KMS-11 (cell line): Measurements from ENCODE around the gene NOS1AP.

ENCODE experiments used
- H2AFZ ChIP-seq: fragments of 200-600 bp; sonication (generic); 2 replicates; pipeline ENCODE4 v1.6.1; 2016; ENCODE audit warnings: antibody characterized with exemption, mixed run types, low read depth
- H3K27ac ChIP-seq: fragments of 200-600 bp; sonication (generic); 2 replicates; pipeline ENCODE4 v1.6.1; 2016; ENCODE audit warnings: mild to moderate bottlenecking, mixed run types
- H3K27me3 ChIP-seq: fragments of 200-600 bp; sonication (generic); 2 replicates; pipeline ENCODE4 v1.6.1; 2017; ENCODE audit warnings: mild to moderate bottlenecking, low read depth, mixed run types, moderate library complexity; ENCODE audit not compliant: insufficient read depth
- H3K36me3 ChIP-seq: fragments of 200-600 bp; sonication (generic); 2 replicates; pipeline ENCODE4 v1.6.1; 2017; ENCODE audit warnings: mild to moderate bottlenecking, mixed run types; ENCODE audit not compliant: insufficient read depth
- H3K4me1 ChIP-seq: fragments of 200-600 bp; sonication (generic); 2 replicates; pipeline ENCODE4 v1.6.1; 2016; ENCODE audit warnings: mild to moderate bottlenecking, low read depth, mixed run types; ENCODE audit not compliant: poor library complexity, severe bottlenecking
- H3K4me2 ChIP-seq: fragments of 200-600 bp; sonication (generic); 2 replicates; pipeline ENCODE4 v1.7.0; 2016; ENCODE audit warnings: mild to moderate bottlenecking, mixed run types
- H3K4me3 ChIP-seq: fragments of 200-600 bp; sonication (generic); IDR thresholded peaks from 2 replicates; pipeline ENCODE4 v1.6.1; 2017; ENCODE audit warnings: low read depth, low read length, mixed read lengths; ENCODE audit not compliant: insufficient read depth
- H3K79me2 ChIP-seq: fragments of 200-600 bp; sonication (generic); 2 replicates; pipeline ENCODE4 v1.6.1; 2016; ENCODE audit warnings: low read depth, mixed run types; ENCODE audit not compliant: insufficient read depth
- H3K9ac ChIP-seq: fragments of 200-600 bp; sonication (generic); 2 replicates; pipeline ENCODE4 v1.6.1; 2016; ENCODE audit warnings: mild to moderate bottlenecking, mixed run types
- H4K20me1 ChIP-seq: fragments of 200-600 bp; sonication (generic); 2 replicates; pipeline ENCODE4 v1.6.1; 2016; ENCODE audit warnings: mild to moderate bottlenecking, mixed run types; ENCODE audit not compliant: insufficient read depth
- TF ChIP-seq, protein P1 (sequence below): fragments of 200-600 bp; sonication (generic); conservative IDR thresholded peaks from 2 replicates; pipeline ENCODE4 v1.6.1; 2017; ENCODE audit warnings: low read depth, mild to moderate bottlenecking, antibody characterized with exemption, low read length, moderate library complexity, mixed read lengths

Gene NOS1AP

DNA sequence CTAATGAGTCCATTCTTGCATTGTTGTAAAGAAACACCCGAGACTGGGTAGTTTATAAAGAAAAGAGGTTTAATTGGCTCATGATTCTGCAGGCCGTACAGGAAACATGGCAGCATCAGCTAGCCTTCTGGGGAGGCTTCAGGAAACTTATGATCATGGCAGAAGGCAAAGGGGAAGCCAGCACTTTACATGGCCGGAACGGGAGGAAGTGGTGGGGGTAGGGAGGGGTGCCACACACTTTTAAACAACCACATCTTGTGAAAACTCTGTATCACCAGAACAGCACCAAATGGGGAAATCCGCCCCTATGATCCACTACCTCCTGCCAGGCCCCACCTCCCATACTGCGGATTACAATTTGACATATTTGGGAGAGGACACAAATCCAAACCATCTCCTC is 43.9 kb downstream of the NOS1AP start:
- Histone ChIP-seq H2AFZ (no peak overlapping the region), H3K36me3 (no peaks in the 10 kb centered on the region), H3K79me2 (no peaks in the 10 kb centered on the region), H4K20me1 (no peaks in the 10 kb centered on the region), H3K4me1 (peaks cover 28% of the 10 kb centered on the region), H3K27me3 (no peaks in the 10 kb centered on the region), H3K4me2 (no peak overlapping the region), H3K4me3 (no peak overlapping the region), H3K9ac (no peak overlapping the region), H3K27ac (no peak overlapping the region)
- TF ChIP-seq, protein P1, sequence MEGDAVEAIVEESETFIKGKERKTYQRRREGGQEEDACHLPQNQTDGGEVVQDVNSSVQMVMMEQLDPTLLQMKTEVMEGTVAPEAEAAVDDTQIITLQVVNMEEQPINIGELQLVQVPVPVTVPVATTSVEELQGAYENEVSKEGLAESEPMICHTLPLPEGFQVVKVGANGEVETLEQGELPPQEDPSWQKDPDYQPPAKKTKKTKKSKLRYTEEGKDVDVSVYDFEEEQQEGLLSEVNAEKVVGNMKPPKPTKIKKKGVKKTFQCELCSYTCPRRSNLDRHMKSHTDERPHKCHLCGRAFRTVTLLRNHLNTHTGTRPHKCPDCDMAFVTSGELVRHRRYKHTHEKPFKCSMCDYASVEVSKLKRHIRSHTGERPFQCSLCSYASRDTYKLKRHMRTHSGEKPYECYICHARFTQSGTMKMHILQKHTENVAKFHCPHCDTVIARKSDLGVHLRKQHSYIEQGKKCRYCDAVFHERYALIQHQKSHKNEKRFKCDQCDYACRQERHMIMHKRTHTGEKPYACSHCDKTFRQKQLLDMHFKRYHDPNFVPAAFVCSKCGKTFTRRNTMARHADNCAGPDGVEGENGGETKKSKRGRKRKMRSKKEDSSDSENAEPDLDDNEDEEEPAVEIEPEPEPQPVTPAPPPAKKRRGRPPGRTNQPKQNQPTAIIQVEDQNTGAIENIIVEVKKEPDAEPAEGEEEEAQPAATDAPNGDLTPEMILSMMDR, result no peak

- TF ChIP-seq, protein P1, result no peak
- Histone ChIP-seq H3K4me2 (no peak overlapping the region), H3K27me3 (no peaks in the 10 kb centered on the region), H3K4me3 (no peak overlapping the region), H4K20me1 (no peaks in the 10 kb centered on the region), H2AFZ (no peak overlapping the region), H3K36me3 (no peaks in the 10 kb centered on the region), H3K27ac (no peak overlapping the region), H3K79me2 (no peaks in the 10 kb centered on the region), H3K9ac (no peak overlapping the region), H3K4me1 (no peaks in the 10 kb centered on the region)
These were observed 47.7 kb downstream of the NOS1AP start for GRCh38 chr1:162117039-162117774.

- Histone ChIP-seq H3K9ac (no peak overlapping the region), H3K27me3 (no peaks in the 10 kb centered on the region), H4K20me1 (no peaks in the 10 kb centered on the region), H3K4me3 (no peak overlapping the region), H3K36me3 (no peaks in the 10 kb centered on the region), H3K79me2 (no peaks in the 10 kb centered on the region), H3K4me1 (no peaks in the 10 kb centered on the region), H3K4me2 (no peak overlapping the region), H2AFZ (no peak overlapping the region), H3K27ac (no peak overlapping the region)
- TF ChIP-seq, protein P1, result no peak
These were observed 48.6 kb downstream of the NOS1AP start for GRCh38 chr1:162118063-162118462.

DNA sequence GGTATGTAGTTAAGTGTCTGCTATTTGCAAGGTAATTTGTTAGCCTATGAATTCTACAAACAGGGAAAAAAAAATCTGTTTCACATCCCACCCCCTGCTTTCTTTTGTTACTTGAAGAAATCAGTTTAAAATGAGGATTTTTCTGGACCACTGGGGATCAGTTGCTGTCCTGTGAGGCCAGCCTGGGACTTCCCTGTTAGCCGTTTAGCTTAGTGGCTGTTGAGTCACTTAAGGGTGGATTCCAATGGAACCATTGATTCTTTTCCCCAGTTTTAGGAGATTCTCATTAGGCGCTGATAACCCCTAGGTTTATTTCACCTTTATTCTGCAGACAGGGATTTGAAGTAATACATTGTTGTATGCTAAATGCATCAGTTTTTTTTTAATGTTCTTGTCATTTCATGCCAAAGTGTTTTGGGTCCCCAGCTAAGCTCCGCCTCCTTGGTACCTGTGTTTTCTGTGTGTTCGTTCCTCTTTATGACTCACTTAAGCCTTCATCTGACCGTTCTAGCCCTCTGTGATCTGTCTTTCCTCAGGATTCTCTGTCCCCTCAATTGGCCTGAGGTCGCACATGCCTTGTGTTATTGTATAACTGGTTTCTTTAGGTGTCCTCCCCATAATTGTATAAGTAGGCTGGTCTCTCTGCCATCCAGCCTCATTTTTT is 59.3 kb downstream of the NOS1AP start:
- TF ChIP-seq, protein P1, result no peak
- H3K9ac ChIP-seq, result no peak overlapping the region
- H3K27ac ChIP-seq, result no peak overlapping the region
- H3K36me3 ChIP-seq, result no peaks in the 10 kb centered on the region
- no peaks in the 10 kb centered on the region for H3K4me1 ChIP-seq
- H3K27me3 ChIP-seq, result no peaks in the 10 kb centered on the region
- no peaks in the 10 kb centered on the region for H4K20me1 ChIP-seq
- H3K79me2 ChIP-seq, result no peaks in the 10 kb centered on the region
- no peak overlapping the region for H3K4me2 ChIP-seq
- H2AFZ ChIP-seq, result no peak overlapping the region
- no peak overlapping the region for H3K4me3 ChIP-seq
